Testis (tissue), 2 donors: ENCODE measurements around the gene LFNG.

Experiments
- CTCF ChIP-seq, 3 experiments: fragments of 450-650 bp in 2 of 3; fragments of 200-600 bp in 1 of 3; sonication (generic) in 1 of 3; IDR thresholded peaks; one replicate each; pipeline ENCODE4 v1.5.1; 2016 to 2019; ENCODE audit warnings: antibody characterized with exemption in 3 of 3, mild to moderate bottlenecking in 2 of 3, moderate library complexity in 1 of 3
- POLR2A ChIP-seq: fragments of 450-650 bp; IDR thresholded peaks from one replicate; pipeline ENCODE4 v1.6.1; 2017; ENCODE audit warnings: antibody characterized with exemption, mild to moderate bottlenecking, moderate library complexity

- TF ChIP-seq CTCF (IDR thresholded peaks at IDR 0.05) (peak; percentile 55 to 64 (median 61)), POLR2A (no peak)
These were observed 41.9 kb upstream of the LFNG start for GRCh38 chr7:2477447-2478398.
